HG02981 (cell line): ENCODE measurements around the gene SRMS.
A peak's percentile ranks its signal among the peaks of the same experiment; 100 is the strongest.

Source experiments
- ATAC-seq: cut with Tn5 transposase; IDR thresholded peaks from one replicate; pipeline ENCODE4 v1.9.1; 2021; ENCODE audit warnings: mild to moderate bottlenecking, moderate library complexity; ENCODE audit not compliant: unreplicated experiment

Gene SRMS

DNA sequence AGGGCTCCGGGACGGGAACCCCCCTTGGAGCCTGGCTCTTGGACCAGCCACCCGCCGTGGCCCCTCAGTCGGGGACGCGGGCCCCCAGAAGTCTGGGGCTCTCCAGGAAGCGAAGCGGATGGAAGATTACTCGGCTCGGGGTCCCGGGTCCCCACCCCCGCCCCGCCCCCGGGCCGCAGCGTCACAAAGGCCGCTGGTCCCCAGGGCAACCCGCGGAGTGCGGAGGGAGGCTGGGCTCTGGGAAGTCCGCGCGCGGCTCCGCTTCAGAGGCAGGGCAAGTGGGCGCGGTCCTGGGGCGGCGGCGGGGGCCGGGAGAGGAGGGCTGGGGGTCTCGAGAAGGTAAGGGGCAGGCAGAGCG lies 6.4 kb upstream of the SRMS start, which contains the start of gene FNDC11:
TSS of gene FNDC11 (plus strand) at position 227 of the 358 bp plus-strand sequence. CDS start 1,505 bp downstream, outside the sequence.
- ATAC-seq = peak; percentile 17

DNA sequence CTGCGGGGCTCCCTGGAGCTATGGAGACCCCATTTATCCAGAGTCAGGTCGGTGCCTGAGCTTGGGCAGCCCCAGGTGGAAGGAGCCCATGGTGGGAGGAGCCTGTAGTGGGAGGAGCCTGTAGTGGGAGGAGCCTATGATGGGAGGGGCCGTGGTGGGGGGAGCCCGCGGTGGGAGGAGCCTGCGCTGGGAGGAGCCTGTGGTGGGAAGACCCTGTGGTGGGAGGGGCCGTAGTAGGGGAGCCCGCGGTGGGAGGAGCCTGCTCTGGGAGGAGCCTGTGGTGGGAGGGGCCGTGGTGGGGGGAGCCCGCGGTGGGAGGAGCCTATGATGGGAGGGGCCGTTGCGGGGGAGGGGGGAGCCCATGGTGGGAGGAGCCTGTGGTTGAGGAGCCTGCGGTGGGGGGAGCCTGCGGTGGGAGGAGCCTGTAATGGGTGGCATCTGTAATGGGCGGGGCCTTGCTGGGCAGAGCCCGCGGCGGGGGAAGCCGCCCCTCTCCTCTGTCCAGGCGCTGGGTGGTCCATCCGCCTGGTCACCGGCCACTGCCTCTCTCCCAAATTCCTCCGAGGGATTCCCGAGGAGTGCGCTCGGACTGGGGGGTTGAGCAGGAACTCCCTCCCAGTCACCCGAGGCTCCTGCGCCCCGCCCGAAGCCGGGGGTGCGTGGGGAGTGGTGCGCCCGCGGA lies 5.8 kb upstream of the SRMS start:
- peak; percentile 40 for ATAC-seq

- ATAC-seq = peak; percentile 34
Measured at GRCh38 chr20:63552481-63553249, 5.1 kb upstream of the SRMS start.

GRCh38 chr20:63551068-63551467 lies 3.5 kb upstream of the SRMS start:
- ATAC-seq = no peak

DNA sequence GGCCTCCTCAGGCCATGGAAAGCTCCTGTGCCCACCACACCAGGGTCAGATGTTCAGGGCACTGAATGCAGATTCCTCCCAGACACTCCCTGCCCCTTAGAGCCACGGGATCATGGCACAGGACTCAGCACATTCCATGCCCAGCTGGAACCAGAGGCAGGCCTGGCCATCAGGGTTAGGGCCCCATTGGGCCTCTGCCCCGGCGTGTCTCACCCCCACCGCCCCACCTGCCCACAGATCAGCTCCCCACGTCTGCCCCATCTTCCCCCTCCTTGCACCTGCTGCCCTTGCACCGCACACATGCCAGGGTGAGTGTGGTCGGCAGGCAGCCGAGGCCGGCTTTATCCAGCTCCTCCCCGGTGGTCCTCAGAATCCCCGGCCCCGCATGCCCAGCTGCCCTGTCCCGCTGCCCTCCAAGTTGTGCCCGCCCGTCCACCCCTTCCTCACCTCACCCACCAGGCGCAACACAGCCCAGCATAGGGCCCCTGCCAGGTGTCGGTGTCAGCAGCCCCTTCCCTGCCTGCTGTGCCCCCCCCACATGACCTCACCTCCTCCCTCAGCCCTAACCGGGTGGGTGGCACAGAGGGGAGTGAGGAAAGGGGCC lies 2.2 kb upstream of the SRMS start:
- no peak for ATAC-seq

DNA sequence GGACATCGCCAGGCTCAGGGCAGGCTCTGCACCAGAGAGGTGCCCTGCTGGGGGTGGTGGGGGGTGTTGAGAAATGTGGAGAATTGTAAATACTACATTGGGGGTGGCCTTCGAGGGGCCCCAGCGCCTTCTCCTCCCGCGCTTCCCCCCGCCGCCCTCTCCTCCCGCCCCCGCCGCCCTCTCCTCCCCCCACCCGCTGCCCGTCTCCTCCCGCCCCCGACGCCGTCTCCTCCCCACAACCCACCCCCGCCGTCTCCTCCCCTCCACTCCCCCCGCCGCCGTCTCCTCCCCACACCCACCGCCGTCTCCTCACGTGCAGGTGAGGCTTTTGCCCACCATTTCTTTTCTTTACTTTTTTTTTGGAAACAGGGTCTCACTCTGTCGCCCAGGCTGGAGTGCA lies 1.5 kb upstream of the SRMS start:
- ATAC-seq = no peak

DNA sequence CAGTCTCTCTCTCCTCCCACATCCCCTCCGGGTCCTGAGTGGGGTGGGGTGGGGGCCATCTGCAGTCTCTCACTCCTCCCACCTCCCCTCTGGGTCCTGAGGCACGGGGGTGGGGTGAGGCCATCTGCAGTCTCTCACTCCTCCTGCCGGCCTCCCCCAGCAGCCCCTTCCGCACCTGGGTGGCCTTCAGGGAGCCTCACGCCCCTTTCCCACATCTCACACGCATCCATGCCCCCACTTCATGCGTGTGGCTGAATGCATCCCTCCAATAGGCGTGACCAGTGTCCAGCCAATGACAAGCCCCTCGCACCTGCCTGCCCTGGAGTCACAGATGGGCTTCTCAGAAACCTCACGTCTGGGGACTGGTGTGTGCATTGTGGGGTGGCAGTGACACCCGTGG lies 993 bp upstream of the SRMS start:
- ATAC-seq = no peak

- no peak for ATAC-seq
Measured at GRCh38 chr20:63546956-63547724, 409 bp downstream of the SRMS start.

DNA sequence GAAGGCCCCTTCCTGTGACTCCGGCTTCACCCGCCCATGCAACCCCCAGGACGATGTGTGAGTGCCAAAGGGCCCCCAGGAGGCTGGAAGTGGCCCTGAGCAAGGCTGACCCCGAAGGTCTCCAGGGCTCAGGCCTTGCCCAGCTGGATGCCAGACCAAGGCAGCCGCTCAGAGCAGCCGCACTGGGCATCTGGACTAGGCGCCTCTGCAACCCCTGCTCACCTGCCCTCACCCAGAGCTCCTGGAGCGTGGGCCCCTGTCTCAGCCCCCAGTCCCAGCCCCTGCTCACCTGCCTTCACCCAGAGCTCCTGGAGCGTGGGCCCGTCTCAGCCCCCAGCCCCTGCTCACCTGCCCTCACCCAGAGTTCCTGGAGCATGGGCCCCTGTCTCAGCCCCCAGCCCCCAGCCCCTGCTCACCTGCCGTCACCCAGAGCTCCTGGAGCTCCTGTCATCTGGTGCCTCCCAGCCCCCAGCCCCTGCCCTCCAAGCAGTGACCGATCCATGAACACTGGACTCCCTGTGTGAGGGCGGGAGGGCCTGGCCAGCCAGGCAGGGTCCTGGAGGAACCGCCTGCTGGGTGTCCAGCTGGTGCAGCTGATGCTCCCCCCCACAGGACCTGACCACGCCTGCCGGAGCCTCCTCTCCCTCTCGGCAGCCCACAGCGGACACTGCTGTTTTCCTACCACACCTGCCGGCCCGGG lies 1.1 kb downstream of the SRMS start:
- ATAC-seq = no peak

- no peak for ATAC-seq
Measured at GRCh38 chr20:63545814-63546213, 1.7 kb downstream of the SRMS start.

GRCh38 chr20:63544958-63545516 lies 2.5 kb downstream of the SRMS start:
- no peak for ATAC-seq

- ATAC-seq = no peak
Measured at GRCh38 chr20:63544241-63544957, 3.1 kb downstream of the SRMS start.

DNA sequence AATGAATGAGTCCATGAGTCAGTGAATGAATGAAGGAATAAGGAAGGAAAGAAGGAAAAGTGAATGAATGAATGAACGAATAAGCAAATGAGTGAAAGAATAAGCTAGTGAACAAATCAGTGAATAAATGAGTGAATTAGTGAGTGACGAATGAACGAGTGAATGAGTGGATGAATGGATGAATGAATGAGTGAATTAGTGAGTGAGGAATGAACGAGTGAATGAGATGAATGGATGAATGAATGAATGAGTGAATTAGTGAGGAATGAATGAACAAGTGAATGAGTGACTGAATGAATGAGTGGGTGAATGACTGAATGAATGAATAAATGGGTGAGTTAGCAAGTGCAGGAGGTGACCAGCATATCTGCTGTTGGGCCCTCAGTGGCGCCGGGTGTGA lies 3.8 kb downstream of the SRMS start:
- ATAC-seq = no peak

- no peak for ATAC-seq
Measured at GRCh38 chr20:63543131-63543530, 4.4 kb downstream of the SRMS start.

DNA sequence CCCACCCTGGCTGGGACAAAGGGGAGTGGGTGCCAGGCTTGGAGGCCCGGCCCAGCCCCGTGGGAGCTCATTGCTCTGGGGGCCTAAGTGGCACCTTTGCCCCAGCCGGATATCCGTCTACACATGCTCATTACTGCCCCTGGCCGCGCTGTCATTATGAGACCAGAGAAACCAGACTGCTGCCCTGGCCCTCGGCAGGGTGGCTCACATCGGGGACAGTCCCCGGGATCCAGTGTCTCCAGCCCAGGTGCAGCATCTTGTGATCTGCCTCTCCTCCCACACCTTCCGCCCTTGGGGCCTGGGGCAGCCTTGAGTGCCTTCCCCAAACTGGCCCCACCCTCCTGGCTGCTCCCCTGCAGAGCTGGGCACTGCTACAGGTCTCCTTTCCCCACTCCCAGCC lies 4.9 kb downstream of the SRMS start:
- ATAC-seq = no peak

GRCh38 chr20:63542031-63542559 lies 5.5 kb downstream of the SRMS start:
- ATAC-seq = no peak

DNA sequence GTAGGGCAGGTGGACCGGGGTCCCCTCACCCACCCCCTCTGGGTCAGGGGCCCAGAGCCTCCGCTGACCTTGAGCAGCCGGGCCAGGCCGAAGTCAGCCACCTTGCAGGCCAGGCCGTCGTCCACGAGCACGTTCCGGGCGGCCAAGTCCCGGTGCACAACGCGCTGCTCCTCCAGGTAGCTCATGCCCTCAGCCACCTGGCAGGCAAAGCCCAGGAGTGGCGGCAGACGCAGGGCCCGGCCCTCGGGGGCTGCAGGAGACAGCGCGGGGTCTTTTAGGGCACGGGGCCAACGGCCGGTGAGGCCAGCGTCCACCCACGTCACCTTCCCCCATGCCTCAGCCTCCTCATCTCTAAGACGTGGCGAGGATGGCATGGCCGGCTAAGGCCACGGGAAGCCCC lies 6.2 kb downstream of the SRMS start:
- ATAC-seq = no peak

DNA sequence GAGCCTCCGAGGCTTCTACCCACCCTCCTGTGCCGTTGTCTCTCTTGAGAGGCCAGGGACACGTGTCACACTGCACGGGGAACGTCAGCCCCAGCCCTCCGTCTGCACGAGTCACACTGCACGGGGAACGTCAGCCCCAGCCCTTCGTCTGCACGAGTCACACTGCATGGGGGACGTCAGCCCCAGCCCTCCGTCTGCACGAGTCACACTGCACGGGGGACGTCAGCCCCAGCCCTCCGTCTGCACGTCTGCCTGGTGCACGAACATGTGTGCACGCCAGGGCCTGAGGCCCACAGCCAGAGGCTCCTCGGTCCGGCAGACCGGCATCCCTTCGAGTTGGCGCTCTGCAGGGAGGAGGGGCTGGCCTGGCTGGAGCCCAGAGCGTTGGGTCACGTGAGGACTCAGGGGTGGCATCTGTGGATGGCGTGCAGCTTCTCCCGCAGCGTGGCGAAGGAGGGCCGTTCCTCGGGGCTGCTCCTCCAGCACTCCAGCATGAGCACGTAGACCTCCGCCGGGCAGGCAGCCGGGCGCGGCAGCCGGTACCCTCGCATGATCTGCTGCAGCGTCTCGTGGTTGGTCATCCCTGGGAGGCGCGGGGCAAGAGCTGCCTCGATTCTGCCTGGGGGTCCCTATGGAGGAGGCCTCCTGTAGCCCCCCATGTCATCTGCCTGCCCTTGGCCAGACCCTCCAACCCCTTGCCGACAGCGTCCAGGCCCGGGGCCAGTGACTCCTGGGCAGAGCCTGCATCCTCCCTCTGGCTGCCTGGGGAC lies 6.9 kb downstream of the SRMS start:
- ATAC-seq = no peak
